Liver (tissue), 9 donors: ENCODE data around the gene IRF4. TPM values are rescaled to one million over a fixed set of nuclear protein-coding genes. Genes with fewer than 3 reads are reported as not detected.

Experiments used
- DNase-seq: peaks from one replicate; pipeline ENCODE4 v3.0.0-alpha.2; 2017; ENCODE audit warnings: low spot score
- H3K27ac ChIP-seq, 2 donors: one replicate each; pipeline ENCODE4 v1.7.0; 2013; ENCODE audit warnings: inconsistent platforms in 2 of 2, low read length in 2 of 2, control low read depth in 1 of 2, low read depth in 1 of 2, mild to moderate bottlenecking in 1 of 2
- H3K27me3 ChIP-seq, 4 donors: one replicate each; pipeline versions ENCODE4 v1.6.1 to v1.7.0; 2013; ENCODE audit warnings: low read length in 3 of 4, inconsistent platforms in 1 of 4, mild to moderate bottlenecking in 1 of 4, moderate library complexity in 1 of 4; ENCODE audit not compliant: control insufficient read depth in 4 of 4, insufficient read depth in 4 of 4
- H3K36me3 ChIP-seq, 4 donors: one replicate each; pipeline versions ENCODE4 v1.6.1 to v1.7.0; 2013; ENCODE audit warnings: low read length in 3 of 4, mild to moderate bottlenecking in 3 of 4, low read depth in 1 of 4, moderate library complexity in 1 of 4; ENCODE audit not compliant: control insufficient read depth in 4 of 4, insufficient read depth in 3 of 4
- H3K4me1 ChIP-seq, 4 donors: one replicate each; pipeline versions ENCODE4 v1.6.1 to v1.7.0; 2013; ENCODE audit warnings: low read length in 3 of 4, mild to moderate bottlenecking in 3 of 4, moderate library complexity in 1 of 4; ENCODE audit not compliant: control insufficient read depth in 4 of 4, insufficient read depth in 4 of 4
- H3K4me3 ChIP-seq, 3 donors: one replicate each; pipeline versions ENCODE4 v1.6.1 to v1.7.0; 2013; ENCODE audit warnings: low read length in 3 of 3, control low read depth in 1 of 3, low read depth in 1 of 3, mild to moderate bottlenecking in 1 of 3
- H3K9ac ChIP-seq, 2 donors: one replicate each; pipeline ENCODE4 v1.7.0; 2013; ENCODE audit warnings: low read length in 2 of 2, mild to moderate bottlenecking in 2 of 2, moderate library complexity in 2 of 2, control low read depth in 1 of 2, low read depth in 1 of 2
- H3K9me3 ChIP-seq, 4 donors: one replicate each; pipeline versions ENCODE4 v1.6.1 to v1.7.0; 2013; ENCODE audit warnings: low read length in 3 of 4; ENCODE audit not compliant: control insufficient read depth in 4 of 4
- EGR1 ChIP-seq, 2 donors: IDR thresholded peaks; 2 replicates each; pipeline ENCODE4 v1.6.1; 2016 to 2018; ENCODE audit warnings: antibody characterized with exemption in 2 of 2, low read depth in 2 of 2
- FOXA1 ChIP-seq: IDR thresholded peaks from 2 replicates; pipeline ENCODE4 v1.6.1; 2016; ENCODE audit warnings: antibody characterized with exemption
- FOXA2 ChIP-seq: IDR thresholded peaks from 2 replicates; pipeline ENCODE4 v1.6.1; 2016; ENCODE audit warnings: antibody characterized with exemption
- GABPA ChIP-seq, 2 donors: IDR thresholded peaks in 1 of 2; conservative IDR thresholded peaks in 1 of 2; 2 replicates each; pipeline ENCODE4 v1.6.1; 2016; ENCODE audit warnings: antibody characterized with exemption in 2 of 2, mild to moderate bottlenecking in 1 of 2, moderate library complexity in 1 of 2
- HNF4A ChIP-seq, 2 donors: conservative IDR thresholded peaks; 2 replicates each; pipeline ENCODE4 v1.6.1; 2016; ENCODE audit warnings: antibody characterized with exemption in 2 of 2, mild to moderate bottlenecking in 2 of 2
- HNF4G ChIP-seq: IDR thresholded peaks from 2 replicates; pipeline ENCODE4 v1.6.1; 2016; ENCODE audit warnings: antibody characterized with exemption
- MAX ChIP-seq: IDR thresholded peaks from 2 replicates; pipeline ENCODE4 v1.6.1; 2016; ENCODE audit warnings: antibody characterized with exemption
- NR2F2 ChIP-seq: IDR thresholded peaks from 2 replicates; pipeline ENCODE4 v1.6.1; 2016; ENCODE audit warnings: antibody characterized with exemption
- REST ChIP-seq: IDR thresholded peaks from 2 replicates; pipeline ENCODE4 v1.6.1; 2016; ENCODE audit warnings: antibody characterized with exemption, mild to moderate bottlenecking
- SP1 ChIP-seq: IDR thresholded peaks from 2 replicates; pipeline ENCODE4 v1.6.1; 2018; ENCODE audit warnings: antibody characterized with exemption, mild to moderate bottlenecking
- WGBS: extraction: QIAGEN DNeasy Blood & Tissue Kit; methylation state at CpG from one replicate; pipeline ENCODE4 v1.1.7; 2013; 5-methylcytosine and 5-hydroxymethylcytosine counted together
- polyA plus RNA-seq, 2 donors: library from polyadenylated mRNA; stranded (reverse) in 1 of 2; unstranded in 1 of 2; fragments of 200-250 nt in 1 of 2; fragments of >200 nt in 1 of 2; fragmentation: Nextera tagmentation in 1 of 2; extraction: Ambion mirVana in 1 of 2; gene quantifications; one replicate each; pipeline versions ENCODE4 v1.2.1 to v1.2.3, GENCODE V29; 2013 to 2015
- total RNA-seq, 2 donors: library from RNA; depleted of rRNA; stranded (reverse); fragments of >200 nt; gene quantifications; one replicate each; pipeline ENCODE4 v1.2.3, GENCODE V29; 2014
- TF ChIP-seq, protein P1 (sequence below): IDR thresholded peaks from 2 replicates; pipeline ENCODE4 v1.6.1; 2016; ENCODE audit warnings: antibody characterized with exemption
- TF ChIP-seq, protein P2 (sequence below): IDR thresholded peaks from 2 replicates; pipeline ENCODE4 v1.6.1; 2016; ENCODE audit warnings: antibody characterized with exemption
- TF ChIP-seq, protein P3 (sequence below): fragments of 150-350 bp; IDR thresholded peaks from 2 replicates; pipeline ENCODE4 v1.5.1; 2017; ENCODE audit warnings: improper control_type of control experiment, low read depth, low read length; ENCODE audit not compliant: missing input control
- donor health status: healthy.
- donor health status: healthy.
- donor health status: healthy.
- donor health status: healthy.
- donor health status: healthy.

The IRF4 gene
- total and polyA plus RNA-seq, 4 donors: 0.68 to 1.6 (median 1.1) TPM

- peaks cover 0 to 8% (median 3%) of the 10 kb centered on the region in 4 donors for H3K9me3 ChIP-seq
- TF ChIP-seq MAX (no peak), SP1 (no peak)
- H3K36me3 ChIP-seq: no peaks in the 10 kb centered on the region
- H3K9ac ChIP-seq: no peak overlapping the region
- no peak overlapping the region for H3K4me3 ChIP-seq
- H3K27me3 ChIP-seq: no peaks in the 10 kb centered on the region
- 83% methylated on average over 20 of the region's 20 CpGs for WGBS
- no peak for DNase-seq
- H3K27ac ChIP-seq: no peak overlapping the region
- H3K4me1 ChIP-seq: peaks cover 4 to 7% (median 6%) of the 10 kb centered on the region in 4 donors
Measured at GRCh38 chr6:359261-360035, 32.1 kb upstream of the IRF4 start.

DNA sequence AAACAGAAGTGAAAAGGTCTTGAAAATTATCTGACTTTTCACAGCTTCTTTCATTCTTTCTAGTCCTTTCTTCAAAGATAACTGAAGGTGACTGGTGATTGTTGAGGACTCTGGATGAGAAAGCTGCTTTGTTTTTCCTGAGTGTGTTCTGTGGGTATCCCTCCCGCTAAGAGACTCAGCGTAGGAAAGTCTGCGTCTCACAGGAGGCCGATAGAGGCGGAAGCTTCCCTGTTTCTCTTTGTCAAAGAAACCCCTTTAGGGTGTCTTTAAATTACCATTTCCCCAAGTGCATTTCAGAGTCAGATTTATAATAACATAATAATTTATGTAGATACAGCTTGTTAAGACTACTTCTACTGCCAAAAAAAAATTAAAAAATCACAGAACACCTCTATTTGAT, 31.2 kb upstream of the IRF4 start:
- no peak overlapping the region for H3K4me3 ChIP-seq
- no peak overlapping the region for H3K27ac ChIP-seq
- no peaks in the 10 kb centered on the region for H3K27me3 ChIP-seq
- peaks cover 4 to 7% (median 6%) of the 10 kb centered on the region in 4 donors for H3K4me1 ChIP-seq
- 90% methylated on average over 5 of the region's 5 CpGs for WGBS
- DNase-seq: no peak
- H3K9me3 ChIP-seq: peaks cover 0 to 8% (median 3%) of the 10 kb centered on the region in 4 donors
- TF ChIP-seq HNF4A (conservative IDR thresholded peaks at IDR 0.05): no peak
- TF ChIP-seq REST: no peak
- TF ChIP-seq, protein P1, sequence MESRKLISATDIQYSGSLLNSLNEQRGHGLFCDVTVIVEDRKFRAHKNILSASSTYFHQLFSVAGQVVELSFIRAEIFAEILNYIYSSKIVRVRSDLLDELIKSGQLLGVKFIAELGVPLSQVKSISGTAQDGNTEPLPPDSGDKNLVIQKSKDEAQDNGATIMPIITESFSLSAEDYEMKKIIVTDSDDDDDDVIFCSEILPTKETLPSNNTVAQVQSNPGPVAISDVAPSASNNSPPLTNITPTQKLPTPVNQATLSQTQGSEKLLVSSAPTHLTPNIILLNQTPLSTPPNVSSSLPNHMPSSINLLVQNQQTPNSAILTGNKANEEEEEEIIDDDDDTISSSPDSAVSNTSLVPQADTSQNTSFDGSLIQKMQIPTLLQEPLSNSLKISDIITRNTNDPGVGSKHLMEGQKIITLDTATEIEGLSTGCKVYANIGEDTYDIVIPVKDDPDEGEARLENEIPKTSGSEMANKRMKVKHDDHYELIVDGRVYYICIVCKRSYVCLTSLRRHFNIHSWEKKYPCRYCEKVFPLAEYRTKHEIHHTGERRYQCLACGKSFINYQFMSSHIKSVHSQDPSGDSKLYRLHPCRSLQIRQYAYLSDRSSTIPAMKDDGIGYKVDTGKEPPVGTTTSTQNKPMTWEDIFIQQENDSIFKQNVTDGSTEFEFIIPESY: no peak
- no peak for TF ChIP-seq NR2F2
- H3K9ac ChIP-seq: no peak overlapping the region
- no peaks in the 10 kb centered on the region for H3K36me3 ChIP-seq

GRCh38 chr6:360764-361373, 30.7 kb upstream of the IRF4 start:
- Histone ChIP-seq H3K4me1 (peaks cover 2 to 6% (median 5%) of the 10 kb centered on the region in 4 donors), H3K27ac (no peak overlapping the region), H3K27me3 (no peaks in the 10 kb centered on the region), H3K36me3 (no peaks in the 10 kb centered on the region), H3K9ac (no peak overlapping the region), H3K4me3 (no peak overlapping the region), H3K9me3 (peaks cover 0 to 8% (median 3%) of the 10 kb centered on the region in 4 donors)
- WGBS: 84% methylated on average over 19 of the region's 19 CpGs
- no peak for DNase-seq
- TF ChIP-seq EGR1 (IDR thresholded peaks at IDR 0.05; ENCODE audit: low read depth in 2 of 2) (no peak), FOXA1 (no peak), FOXA2 (no peak), NR2F2 (no peak), HNF4G (no peak), GABPA (IDR thresholded peaks at IDR 0.05 in 1 of 2, conservative IDR thresholded peaks at IDR 0.05 in 1 of 2) (no peak), REST (no peak)
- TF ChIP-seq, protein P2, sequence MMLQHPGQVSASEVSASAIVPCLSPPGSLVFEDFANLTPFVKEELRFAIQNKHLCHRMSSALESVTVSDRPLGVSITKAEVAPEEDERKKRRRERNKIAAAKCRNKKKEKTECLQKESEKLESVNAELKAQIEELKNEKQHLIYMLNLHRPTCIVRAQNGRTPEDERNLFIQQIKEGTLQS: no peak
- TF ChIP-seq, protein P3, sequence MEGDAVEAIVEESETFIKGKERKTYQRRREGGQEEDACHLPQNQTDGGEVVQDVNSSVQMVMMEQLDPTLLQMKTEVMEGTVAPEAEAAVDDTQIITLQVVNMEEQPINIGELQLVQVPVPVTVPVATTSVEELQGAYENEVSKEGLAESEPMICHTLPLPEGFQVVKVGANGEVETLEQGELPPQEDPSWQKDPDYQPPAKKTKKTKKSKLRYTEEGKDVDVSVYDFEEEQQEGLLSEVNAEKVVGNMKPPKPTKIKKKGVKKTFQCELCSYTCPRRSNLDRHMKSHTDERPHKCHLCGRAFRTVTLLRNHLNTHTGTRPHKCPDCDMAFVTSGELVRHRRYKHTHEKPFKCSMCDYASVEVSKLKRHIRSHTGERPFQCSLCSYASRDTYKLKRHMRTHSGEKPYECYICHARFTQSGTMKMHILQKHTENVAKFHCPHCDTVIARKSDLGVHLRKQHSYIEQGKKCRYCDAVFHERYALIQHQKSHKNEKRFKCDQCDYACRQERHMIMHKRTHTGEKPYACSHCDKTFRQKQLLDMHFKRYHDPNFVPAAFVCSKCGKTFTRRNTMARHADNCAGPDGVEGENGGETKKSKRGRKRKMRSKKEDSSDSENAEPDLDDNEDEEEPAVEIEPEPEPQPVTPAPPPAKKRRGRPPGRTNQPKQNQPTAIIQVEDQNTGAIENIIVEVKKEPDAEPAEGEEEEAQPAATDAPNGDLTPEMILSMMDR: no peak
